Stimulated activated CD4-positive, alpha-beta T cell treated with anti-CD3 and anti-CD28 coated beads, Interleukin-15, amount 100 ng/mL, for 1 hour (primary cell): ENCODE results near the gene NINJ1.
A peak's percentile ranks its signal among the peaks of the same experiment; 100 is the strongest.

Source experiments
- DNase-seq, 2 donors: peaks; one replicate each; pipeline ENCODE4 v3.0.0-alpha.2; 2020; ENCODE audit warnings: low read depth in 1 of 2, low spot score in 1 of 2

Gene NINJ1

DNA sequence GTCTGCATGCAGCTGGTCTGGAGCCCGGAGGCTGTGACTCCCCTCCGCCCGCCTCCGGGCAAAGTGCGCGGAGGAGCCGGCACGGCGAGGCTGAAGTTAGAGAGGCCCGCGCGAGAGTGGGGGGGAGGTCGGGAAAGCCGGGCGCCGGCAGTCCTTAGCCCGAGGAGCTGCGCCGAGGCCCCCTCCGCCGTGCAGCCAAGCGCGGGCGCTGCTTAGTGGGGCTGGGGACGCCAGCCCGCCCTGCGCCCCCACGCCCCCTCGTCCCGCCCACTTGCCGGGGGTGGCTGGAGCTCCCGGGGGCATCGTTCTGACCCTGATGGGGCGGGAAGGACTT lies 403 bp downstream of the NINJ1 start:
- peak in 1 of 2 donors; percentile 27 for DNase-seq

DNA sequence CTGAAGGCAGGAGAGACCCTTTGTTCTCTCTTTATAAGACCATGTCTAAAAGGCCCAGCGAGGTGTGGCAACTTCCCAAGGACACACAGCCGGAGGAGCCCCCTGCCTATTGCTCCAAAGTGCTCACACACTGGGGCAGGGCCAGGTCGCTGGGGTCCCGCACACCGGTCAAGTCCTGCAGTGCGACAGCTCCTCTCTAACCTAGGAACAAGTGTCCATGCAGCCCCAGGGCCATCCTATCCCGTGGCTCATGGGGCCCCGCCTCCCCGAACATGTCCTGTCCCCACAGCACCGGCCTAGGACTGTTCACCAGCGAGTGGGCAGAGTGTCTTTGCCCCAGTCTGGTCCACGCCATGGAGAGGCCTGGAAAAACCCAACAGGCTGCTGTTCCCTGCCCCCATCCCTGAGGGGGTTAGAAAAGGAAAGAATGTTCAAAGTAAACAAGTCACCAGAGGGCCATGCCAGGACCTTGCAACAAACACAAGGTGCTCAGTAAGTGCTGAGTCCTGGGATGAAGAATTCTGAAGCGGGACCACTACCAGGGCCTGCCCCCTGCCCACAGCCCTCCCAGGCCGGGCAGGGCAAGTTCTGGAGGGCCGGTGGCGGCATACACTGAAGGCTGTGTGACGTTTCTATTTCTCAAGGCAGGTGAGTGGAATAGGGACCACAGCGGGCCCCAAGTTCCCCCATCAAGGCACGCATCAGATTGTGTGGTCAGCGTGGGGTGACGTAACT lies 938 bp downstream of the NINJ1 start:
- DNase-seq: no peak

GRCh38 chr9:93132287-93132927 lies 1.6 kb downstream of the NINJ1 start:
- no peak for DNase-seq

DNA sequence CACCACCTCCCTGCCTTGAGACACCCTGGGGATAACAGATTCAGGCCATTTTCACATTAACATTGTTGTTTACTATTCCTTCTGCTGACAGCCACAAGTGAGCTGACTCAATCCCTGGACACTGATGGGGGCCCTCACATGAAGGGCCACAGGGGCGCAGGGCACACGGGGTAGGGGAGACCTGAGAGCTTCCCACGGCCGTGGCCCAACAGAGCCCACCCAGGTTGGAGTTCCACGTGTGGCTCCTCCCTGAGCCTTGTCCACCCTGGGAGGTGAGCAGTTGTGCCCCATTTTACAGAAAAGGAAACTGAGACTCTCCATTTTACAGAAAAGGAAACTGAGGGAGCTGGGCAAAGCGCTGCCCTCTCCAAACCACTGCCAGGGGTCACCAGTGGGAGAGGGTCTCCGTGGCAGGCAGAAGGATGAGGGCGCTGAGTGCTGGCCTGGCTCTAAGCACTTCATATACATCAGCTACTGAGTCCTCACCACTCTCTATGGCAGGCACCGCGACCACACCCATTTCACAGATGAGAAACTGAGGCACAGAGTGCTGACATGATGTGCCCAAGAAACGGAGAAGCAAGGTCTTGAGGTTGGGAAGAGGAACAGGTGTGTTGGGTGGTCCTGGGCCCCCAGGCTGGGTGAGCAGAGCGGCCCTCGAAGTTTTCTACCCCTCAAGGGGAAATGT lies 2.3 kb downstream of the NINJ1 start:
- DNase-seq: no peak

DNA sequence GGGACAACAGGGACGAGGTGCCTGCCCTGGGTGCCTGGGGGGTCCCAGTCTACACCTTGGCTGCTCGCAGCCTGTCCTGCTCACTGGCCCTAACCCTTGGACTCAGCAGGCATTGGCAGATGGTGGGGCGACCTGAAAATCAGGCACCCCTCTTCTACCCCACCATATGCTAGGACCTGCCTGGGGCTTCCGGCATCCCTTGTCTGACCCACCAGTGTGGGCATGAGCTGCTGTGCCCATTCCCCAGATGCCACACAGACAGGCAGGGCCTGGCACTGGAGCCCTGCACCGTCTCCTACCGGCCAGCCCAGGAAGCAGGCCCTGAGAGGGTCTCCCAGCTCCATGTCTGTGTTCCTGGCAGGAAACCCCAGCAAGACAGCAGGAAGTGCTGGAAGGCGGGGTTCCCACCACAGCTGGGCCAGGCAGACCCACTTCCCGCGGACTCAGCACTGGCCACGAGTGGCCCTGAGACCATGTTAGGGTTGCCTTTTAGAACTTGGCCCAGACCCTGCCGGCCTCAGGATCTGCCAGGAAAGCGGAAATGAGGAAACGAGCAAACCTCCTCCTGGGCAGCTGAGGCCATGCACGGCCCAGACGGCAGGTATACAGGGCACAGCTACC lies 3.1 kb downstream of the NINJ1 start:
- DNase-seq: no peak

GRCh38 chr9:93129691-93130500 lies 4.2 kb downstream of the NINJ1 start:
- no peak for DNase-seq

DNA sequence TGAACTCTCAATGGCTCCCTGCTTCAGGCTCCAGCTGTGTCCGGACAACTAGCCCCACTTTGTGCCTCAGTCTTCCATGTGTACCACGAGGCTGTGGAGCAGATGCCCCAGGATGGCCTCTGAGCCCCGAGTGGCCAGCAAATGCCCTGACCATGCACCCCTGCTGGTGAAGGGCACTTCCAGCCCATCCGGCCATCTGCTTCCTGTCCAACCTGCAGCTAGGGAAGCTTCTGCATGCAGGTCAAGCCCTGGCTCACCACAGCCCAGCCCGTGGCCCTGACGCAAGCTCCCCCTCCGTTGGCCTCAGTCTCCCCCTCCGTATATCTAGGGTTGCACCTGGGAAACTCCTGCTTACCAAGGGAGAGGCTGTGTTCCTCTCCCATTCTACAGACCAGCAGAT lies 4.8 kb downstream of the NINJ1 start:
- no peak for DNase-seq

DNA sequence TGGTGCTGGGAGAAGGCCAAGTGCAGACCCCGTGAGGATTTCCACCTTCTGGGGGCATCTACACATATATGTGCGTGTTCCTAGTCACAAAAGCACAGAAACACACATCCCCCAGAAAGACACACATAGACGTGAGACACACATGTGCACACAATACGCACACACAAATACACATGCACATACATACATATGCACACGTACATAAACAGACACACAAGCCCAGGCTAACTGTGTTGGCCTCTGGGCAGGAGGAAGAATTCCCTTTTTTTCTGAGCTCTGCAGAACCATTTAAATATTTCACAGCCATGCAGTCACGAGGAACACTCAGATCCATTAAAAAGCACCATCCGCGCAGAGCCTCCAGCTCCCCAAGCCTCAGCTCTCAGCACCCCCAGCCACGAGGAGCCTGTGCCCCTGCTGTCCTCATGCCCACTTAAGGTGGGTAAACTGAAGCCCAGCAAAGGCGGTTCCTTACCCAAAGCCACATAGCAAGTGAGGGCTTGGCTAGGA lies 5.3 kb downstream of the NINJ1 start:
- no peak for DNase-seq

GRCh38 chr9:93128011-93128714 lies 5.9 kb downstream of the NINJ1 start:
- no peak for DNase-seq

DNA sequence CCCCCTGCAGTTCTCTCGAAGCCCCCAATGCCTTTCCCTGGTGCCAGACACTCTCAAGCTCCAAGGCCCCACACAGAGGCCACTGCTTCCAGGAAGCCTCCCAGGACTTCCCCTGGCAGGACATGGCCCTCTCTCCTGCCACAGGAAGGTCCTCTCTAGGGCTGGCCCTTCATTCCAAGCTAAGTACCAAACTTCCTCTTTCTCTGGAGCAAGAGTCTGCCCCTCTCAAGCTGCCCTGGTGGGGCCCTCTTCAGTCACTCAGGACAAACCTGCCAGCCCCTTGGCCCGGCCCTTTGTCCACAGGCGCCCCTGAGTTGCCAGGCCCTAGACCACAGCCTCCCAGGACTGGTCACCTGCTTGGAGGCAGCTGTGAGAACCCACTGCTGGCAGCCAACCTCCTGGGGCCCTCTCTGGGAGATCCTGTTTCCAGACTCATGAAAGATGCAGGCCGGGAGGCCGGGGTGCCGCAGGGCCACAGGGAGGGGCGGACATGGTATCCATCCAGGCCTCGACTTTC lies 6.6 kb downstream of the NINJ1 start:
- no peak for DNase-seq

GRCh38 chr9:93126825-93127368 lies 7.2 kb downstream of the NINJ1 start:
- DNase-seq: no peak

DNA sequence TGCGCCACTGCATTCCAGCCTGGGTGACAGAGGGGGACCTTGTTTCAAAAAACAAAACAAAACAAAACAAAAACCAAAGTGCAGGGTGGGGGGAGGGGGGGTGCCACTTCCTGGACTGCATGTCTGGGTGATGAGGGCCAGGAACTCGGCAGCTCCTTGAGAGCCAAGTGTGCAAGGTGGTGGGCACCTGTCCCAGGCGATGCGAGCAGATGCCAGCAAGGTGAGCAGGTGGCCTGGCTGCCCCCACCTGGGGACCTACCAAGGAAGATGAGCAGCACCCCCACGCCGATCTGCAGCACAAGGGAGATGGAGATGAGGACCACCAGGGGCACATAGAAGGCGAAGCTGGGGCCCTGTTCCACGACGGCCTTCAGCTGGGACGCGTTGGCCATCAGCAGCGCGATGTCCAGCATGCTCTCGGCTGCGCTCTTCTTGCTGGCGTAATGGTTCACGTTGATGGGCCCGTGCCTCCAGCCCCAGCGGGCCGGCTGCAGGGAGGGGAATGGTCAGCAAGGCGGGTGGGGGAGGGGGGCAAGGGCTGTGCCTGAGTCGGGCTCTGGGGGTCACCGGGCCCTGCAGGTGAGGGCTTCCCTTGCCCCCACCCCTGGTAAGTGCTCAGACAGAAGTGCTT lies 7.8 kb downstream of the NINJ1 start:
- DNase-seq: no peak

- DNase-seq: no peak
Measured at GRCh38 chr9:93125331-93125894, 8.6 kb downstream of the NINJ1 start.

DNA sequence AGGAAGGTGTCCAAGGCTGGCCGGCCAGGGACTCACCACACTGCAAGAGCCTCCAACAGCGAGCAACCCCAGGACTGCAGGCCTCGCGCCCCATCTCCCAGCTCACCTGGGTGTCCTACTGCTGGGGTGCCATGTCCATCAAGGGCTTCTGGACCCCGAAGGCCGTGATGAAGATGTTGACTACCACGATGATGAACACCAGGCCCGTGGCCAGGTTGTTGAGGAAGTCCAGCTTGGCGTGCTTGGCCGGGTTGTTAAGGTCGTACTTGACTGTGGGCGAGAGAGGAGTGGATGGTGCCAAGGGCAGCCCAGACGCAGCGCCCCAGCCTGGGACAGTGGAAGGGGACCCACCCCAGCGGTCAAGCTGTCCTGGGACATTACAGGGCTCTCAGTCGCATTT lies 9.3 kb downstream of the NINJ1 start:
- DNase-seq: no peak

- DNase-seq: no peak
Measured at GRCh38 chr9:93123561-93124283, 10.3 kb downstream of the NINJ1 start.

DNA sequence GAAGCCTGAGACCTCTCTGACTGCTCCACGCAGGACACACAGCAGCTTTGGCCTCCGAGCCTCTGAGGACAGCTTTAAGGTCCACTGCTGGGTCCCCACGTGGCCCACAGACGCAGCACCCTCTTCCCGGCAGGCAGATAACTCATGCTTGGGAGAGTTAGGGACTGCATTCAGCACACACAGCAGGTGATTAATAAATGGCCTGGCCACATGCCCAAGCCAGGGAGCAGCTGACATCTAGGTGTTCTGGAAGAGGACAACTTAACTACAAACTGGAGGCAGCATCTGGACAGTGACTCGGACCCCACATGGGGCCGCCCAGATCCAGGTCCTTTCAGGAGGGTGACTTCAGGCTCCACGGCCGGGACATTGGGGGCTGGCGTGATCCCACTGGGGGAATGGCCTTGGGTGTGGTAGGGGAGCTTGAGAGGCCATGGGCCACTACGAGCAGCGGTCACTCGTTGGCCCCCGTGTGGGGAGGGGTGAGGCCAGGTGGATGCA lies 11.3 kb downstream of the NINJ1 start:
- no peak for DNase-seq

DNA sequence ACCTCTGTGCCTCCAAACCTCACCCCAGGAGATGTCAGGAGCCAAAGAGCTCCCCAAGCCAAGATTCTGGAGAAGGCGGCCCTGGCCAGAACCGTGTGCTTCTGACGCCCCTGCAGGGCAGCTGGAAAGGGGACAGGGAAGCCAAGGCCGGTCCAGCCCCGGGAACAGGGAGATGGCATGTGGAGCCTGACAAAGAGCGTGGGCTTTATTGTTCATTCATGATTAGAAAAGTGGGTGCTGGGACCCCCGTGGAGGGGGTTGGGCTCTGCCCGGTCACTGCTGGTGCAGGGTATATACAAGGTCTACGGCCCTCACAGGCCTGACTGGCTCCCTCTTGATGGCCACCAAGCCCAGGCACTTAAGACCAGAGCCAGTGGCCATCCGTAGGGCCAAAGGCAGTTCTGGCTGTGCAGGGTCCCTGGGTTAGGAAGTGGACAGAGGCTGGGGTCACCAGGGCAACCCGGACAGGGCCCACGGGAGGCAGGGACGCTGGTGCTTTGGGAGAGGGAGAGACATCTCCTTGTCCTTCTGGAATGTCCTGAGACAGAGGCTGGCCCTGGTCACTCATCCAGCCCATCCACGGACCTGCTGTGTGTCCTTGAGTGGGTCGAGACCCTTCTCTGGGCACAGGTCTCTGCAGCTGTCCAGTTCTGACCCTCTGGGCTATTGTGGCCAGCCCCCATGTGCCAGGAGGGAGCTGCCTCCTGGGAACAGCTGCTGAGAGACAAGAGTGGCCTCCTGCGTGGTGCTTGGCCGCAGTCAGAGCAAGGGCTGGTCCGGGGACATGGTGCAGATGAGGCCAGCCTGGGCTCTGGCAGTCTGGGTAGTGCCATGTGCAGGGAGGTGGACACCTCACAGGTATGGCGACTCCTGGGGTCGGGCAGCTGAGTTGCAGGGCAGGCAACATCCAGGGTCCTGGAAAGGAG lies 12.5 kb downstream of the NINJ1 start:
- DNase-seq: no peak
